Frontal cortex (tissue), 4 donors: Measurements from ENCODE around the gene C13orf46. TPM values are rescaled to one million over a fixed set of nuclear protein-coding genes. Genes with fewer than 3 reads are reported as not detected.

ENCODE experiments used
- DNase-seq, 2 donors: peaks; one replicate each; pipeline ENCODE4 v3.0.0; 2012; ENCODE audit warnings: low spot score in 2 of 2
- FAIRE-seq: peaks from 2 replicates; lab custom pipeline; 2012; peaks lifted over from hg19 to GRCh38; lab: Jason Lieb, UNC
- total RNA-seq: library from RNA; depleted of rRNA; stranded (reverse); fragments of >200 nt; gene quantifications from one replicate; pipeline ENCODE4 v1.2.3, GENCODE V29; 2014
- donor health status: control.
- donor health status: control.
- donor health status: control.

The C13orf46 gene
- total RNA-seq, 1 donor from 2014 or later = under 0.01 TPM

GRCh38 chr13:113975416-113975815 lies 1.5 kb upstream of the C13orf46 start:
- DNase-seq = no peak
- FAIRE-seq = no peak

GRCh38 chr13:113974304-113975281 lies 717 bp upstream of the C13orf46 start:
- FAIRE-seq = no peak
- no peak for DNase-seq

DNA sequence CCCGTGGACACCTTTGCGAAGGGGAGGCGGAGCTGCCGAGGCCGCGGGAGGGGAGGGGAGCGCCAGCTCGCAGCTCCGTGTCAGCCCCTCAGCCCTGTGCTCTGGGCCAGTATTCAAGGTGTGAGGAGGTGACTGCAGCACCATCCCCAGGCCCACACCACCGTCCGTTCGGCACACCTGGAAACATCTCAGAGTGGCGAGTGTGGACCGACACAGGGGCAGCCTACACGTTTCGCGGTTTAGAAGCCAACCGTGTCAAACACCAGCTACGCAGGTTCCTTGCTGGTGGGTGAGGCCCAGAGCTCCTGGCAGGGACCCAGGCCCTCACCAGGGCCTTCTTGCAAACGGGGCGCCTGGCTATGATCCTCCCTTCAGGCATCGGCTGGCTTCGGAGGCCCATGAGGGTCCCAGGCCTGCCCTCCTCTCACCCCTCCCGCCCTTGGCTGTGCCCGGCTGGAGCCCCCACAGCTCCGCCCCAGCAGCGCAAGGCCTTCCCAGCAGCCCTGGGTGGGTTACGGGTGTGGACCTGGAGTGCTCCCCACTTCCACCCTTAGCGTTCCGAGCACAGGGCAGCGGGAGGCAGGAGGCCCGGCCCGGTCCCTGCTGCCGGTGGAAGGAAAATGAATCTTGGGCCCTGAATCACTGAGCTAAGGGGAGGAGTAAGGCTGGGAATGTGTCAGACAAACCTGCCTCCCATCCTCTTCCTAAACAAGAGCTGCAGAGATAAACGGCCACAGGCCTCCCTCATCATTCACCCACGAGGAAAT lies 1.2 kb downstream of the C13orf46 start:
- FAIRE-seq (no peak), DNase-seq (no peak)

DNA sequence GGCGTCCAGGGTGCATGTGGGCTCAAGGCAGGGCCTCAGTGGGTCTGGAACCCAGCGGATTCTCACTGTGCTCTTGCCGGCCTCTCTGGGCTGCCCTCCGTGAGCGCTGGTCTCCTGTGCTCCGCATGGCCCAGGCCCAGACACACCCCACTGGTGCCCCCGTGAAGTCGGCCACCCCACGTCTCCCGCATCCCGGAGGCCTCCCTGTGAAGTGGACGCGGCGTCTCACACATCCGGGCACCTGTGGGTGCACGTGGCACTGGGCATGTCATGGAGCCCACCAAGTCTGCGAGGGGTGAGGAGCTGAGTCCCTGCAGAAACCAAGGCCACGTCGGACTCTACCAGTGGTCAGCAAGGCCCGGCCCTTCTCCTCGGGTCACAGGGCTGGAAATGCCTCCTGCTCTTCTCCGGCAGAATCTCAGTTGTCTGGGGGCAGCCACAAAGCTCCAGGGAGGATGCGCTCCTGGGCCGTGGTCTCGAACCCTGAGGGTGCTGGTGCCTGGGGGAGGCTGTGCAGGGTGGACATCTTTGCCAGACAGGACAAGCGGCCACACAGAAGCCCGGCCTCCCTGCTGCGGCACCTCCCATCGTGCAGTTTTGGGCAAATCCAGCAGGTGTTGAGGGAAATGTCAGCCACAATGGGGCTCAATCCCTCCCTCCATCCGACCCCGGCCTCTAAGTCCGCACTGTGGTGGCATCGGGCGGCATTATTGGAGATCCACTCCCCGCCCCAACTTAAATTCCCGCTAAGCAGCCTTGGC lies 2.2 kb downstream of the C13orf46 start:
- DNase-seq (no peak), FAIRE-seq (no peak)

DNA sequence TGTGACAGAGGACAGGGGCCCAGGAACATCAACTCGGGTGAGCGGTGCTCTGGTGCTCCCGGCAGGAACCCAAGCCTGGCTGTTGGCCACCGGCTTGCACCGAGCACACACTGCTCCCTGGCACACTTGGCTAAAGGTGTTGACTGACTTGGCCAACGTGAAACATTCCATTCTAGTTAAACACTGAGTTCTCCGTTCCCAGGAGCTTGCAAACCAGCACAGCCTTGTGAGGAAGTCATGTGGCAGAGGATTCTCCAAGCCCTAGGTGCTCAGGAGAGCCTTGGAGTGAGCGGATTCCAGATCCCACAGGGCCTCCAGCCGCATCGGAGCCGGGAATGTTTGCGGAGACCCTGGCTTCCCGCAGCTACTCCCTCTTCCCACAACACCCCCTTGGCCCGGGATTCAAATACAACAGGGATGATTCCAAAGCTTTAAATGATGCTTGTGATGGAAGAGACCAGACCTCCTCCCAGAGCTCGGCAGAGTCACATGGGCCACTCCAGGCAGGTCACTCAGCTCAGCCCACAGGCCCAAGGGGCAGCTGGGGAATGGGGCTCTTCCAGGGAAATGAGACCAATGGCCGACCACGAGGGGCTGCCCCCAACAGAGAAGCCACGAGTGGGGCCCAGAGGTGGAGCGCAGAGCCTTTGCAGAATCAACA lies 2.9 kb downstream of the C13orf46 start:
- DNase-seq (no peak), FAIRE-seq (no peak)

- DNase-seq (no peak), FAIRE-seq (no peak)
Measured at GRCh38 chr13:113969973-113970611, 3.8 kb downstream of the C13orf46 start.

GRCh38 chr13:113969311-113969972 lies 4.4 kb downstream of the C13orf46 start:
- FAIRE-seq (no peak), DNase-seq (no peak)

DNA sequence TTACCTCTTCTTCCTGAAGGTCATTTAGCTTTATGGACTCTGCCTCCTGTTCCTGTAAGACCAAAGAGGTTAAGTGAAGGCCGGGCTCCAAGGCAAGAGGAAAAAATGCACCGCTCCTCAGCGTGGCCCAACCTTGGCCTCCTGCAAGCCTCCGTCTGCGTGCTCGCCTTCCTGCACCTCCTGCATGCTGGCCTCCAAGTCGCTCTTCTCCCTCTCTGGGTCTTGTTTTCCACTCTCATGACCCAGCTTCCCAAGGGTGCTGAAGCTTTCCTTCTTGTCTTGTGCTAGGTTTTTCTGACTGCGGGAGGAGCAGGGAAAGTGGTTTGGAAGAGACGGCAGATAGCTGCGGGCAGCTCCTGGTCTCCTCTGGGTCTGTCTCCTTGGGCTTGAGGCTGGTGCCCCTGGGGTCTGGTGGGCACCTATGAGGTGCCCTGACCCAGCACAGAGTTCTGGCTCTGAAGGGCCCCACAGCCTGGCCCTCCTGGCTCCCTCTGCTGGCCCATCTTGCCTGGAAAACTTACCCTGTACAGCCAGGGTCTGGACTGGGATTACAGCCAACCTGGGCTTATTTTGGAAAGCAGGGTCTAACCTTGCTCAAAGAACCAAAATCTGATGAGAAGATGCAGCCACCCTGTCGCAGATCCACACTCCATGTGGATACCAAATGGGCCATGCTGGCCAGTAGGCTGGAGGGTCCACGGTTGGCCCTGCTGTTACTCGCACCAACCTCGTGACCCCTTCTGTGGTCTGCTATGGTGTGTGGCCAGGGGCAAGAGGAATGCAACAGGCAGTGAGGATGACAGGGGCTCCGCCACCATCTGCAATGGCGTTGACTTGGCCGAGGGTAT lies 5.2 kb downstream of the C13orf46 start:
- DNase-seq = no peak
- no peak for FAIRE-seq

DNA sequence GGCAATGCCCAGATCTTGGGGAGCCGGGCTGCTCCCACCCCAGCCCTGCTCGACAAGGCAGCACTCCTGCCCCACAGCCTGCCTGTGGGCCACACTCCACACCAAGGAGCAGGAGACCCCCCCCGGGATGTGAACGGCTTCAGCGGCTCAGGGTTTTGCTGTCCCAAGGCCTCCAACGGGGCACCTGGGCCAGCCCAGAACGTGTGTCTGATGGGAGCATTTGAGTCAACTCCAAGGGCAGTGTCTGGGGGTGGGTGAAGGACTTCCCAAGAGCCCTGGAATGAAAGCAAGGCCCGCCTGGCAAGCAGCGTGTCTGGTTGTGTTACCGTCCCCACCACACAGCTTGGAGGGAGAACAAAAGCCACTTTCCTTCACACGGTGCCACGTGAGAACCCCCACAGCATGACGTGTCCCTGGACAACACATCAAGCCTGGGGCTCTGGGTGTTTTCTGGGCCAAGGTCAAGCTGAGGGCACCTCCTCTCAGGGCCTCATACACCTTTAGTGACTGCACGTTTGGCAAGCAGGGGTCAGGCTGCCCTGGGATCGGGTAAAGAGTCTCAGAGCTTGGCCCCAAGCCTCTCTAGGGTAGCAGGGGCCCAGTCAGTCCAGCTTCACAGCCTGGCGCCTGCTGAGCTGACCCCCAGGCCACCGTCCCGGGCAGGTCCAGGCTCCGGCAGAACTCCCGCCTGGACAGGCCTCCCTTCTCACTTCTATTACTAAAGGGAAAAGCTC lies 6.0 kb downstream of the C13orf46 start:
- DNase-seq (no peak), FAIRE-seq (no peak)

GRCh38 chr13:113967206-113967720 lies 6.6 kb downstream of the C13orf46 start:
- DNase-seq (no peak), FAIRE-seq (no peak)

- FAIRE-seq (no peak), DNase-seq (no peak)
Measured at GRCh38 chr13:113965968-113966884, 7.7 kb downstream of the C13orf46 start.

GRCh38 chr13:113965383-113965874 lies 8.4 kb downstream of the C13orf46 start:
- DNase-seq = no peak
- no peak for FAIRE-seq

DNA sequence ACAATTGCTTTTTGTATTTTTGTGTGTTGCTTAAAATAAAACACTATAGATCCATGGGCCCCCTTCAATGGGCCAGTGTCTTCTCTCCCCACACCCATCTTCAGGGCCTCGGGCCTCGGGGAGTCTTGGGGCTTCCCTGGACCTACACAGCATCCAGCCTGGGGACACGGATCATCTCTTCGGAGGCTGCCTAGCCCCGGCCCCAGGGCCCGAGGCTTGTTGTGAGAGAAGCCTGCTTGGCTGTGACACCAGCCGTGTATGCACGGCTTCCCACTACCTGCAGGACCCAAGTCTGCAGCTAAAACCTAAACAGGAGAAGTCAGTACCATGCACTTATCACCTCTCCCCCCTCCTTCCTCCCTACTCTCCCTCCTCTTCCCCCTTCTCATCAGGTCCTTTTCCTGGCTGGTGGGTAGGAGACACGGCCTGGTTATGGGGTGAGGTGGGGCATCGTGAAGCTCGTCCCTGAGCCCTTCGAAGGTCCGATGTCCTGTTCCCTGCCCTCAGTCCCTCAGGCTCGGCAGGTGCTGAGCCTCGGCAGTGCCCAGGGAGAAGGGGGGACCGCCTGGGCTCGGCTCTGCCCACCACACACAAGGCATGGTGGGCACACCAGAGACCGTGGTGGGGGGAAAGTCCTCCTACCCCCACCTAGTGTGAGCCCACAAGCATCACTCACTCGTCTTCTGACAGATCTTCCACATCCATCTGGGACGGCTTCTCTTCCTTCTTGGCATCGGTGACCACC lies 9.5 kb downstream of the C13orf46 start:
- FAIRE-seq (no peak), DNase-seq (no peak)

- DNase-seq (no peak), FAIRE-seq (no peak)
Measured at GRCh38 chr13:113963376-113963775, 10.5 kb downstream of the C13orf46 start.

DNA sequence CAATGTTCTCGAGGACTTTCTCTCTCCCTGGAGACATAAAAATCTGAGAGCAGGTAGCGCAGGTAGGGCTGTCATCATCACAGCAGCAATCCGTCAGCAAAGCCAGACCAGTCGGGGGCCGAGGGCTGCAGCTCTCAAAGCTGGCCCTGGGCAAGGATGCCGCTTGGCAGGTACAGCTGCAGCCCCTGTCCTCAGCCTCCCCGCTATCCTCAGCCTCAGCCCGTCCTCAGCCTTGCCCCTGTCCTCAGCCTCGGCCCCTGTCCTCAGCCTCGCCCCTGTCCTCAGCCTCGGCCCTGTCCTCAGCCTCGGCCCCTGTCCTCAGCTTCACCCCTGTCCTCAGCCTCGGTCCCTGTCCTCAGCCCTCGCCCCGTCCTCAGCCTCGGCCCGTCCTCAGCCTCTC lies 10.9 kb downstream of the C13orf46 start:
- DNase-seq = no peak
- FAIRE-seq = no peak
